Effector memory CD8-positive, alpha-beta T cell (primary cell): ENCODE measurements around the gene HPD.
"Not testable (repeated sequence)": the region's sequence is repeated elsewhere in the genome, so short reads cannot be mapped to it uniquely, and the experiment has no call there.

Experiments used
- ATAC-seq: fragments of 150-1000 bp; cut with Tn5 transposase; replicated peaks from 2 replicates; pipeline ENCODE4 v1.10.0; 2021; ENCODE audit warnings: mild to moderate bottlenecking, moderate library complexity
- DNase-seq, 3 experiments: peaks; one replicate each; pipeline ENCODE4 v3.0.0; 2021
- H3K27ac Mint-ChIP-seq, 2 donors: one replicate each; pipeline ENCODE4 v1.8.0; 2022; ENCODE audit warnings: mild to moderate bottlenecking in 2 of 2, mixed read lengths in 2 of 2, moderate library complexity in 2 of 2
- H3K27me3 Mint-ChIP-seq, 2 donors: one replicate each; pipeline ENCODE4 v1.8.0; 2022; ENCODE audit warnings: mixed read lengths in 2 of 2
- H3K36me3 Mint-ChIP-seq: one replicate; pipeline ENCODE4 v1.8.0; 2022; ENCODE audit warnings: mild to moderate bottlenecking, moderate library complexity, mixed read lengths; ENCODE audit not compliant: insufficient read depth
- H3K4me1 Mint-ChIP-seq, 2 donors: one replicate each; pipeline ENCODE4 v1.8.0; 2022; ENCODE audit warnings: low read depth in 2 of 2, mixed read lengths in 2 of 2
- H3K4me3 Mint-ChIP-seq, 2 donors: one replicate each; pipeline ENCODE4 v1.8.0; 2022; ENCODE audit warnings: mild to moderate bottlenecking in 2 of 2, mixed read lengths in 2 of 2, moderate library complexity in 2 of 2
- H3K9me3 Mint-ChIP-seq, 2 donors: one replicate each; pipeline ENCODE4 v1.8.0; 2022; ENCODE audit warnings: mixed read lengths in 2 of 2

The HPD gene

GRCh38 chr12:121857322-121858246, 1.1 kb downstream of the HPD start:
- peaks cover 0 to 2% of the 10 kb centered on the region in 2 donors for H3K4me1 Mint-ChIP-seq
- H3K36me3 Mint-ChIP-seq, result peaks cover 4% of the 10 kb centered on the region
- no peaks in the 10 kb centered on the region for H3K9me3 Mint-ChIP-seq
- DNase-seq (no peak), ATAC-seq (no peak)
- H3K27me3 Mint-ChIP-seq, result peaks cover 0 to 10% of the 10 kb centered on the region in 2 donors
- no peak overlapping the region for H3K4me3 Mint-ChIP-seq
- no peak overlapping the region for H3K27ac Mint-ChIP-seq

GRCh38 chr12:121852392-121852791, 6.3 kb downstream of the HPD start:
- H3K4me3 Mint-ChIP-seq, DNase-seq, H3K4me1 Mint-ChIP-seq, H3K9me3 Mint-ChIP-seq, H3K36me3 Mint-ChIP-seq, H3K27ac Mint-ChIP-seq, ATAC-seq, H3K27me3 Mint-ChIP-seq: not testable (repeated sequence)

GRCh38 chr12:121849665-121850064, 9.0 kb downstream of the HPD start:
- Mint-ChIP-seq H3K4me3 (no peak overlapping the region), H3K4me1 (no peaks in the 10 kb centered on the region), H3K27me3 (no peaks in the 10 kb centered on the region), H3K27ac (no peak overlapping the region), H3K9me3 (no peaks in the 10 kb centered on the region), H3K36me3 (no peaks in the 10 kb centered on the region)
- DNase-seq (no peak), ATAC-seq (no peak)

GRCh38 chr12:121849211-121849610, 9.4 kb downstream of the HPD start:
- H3K27ac Mint-ChIP-seq, result no peak overlapping the region
- no peak overlapping the region for H3K4me3 Mint-ChIP-seq
- no peak for ATAC-seq
- no peaks in the 10 kb centered on the region for H3K9me3 Mint-ChIP-seq
- no peaks in the 10 kb centered on the region for H3K36me3 Mint-ChIP-seq
- no peak for DNase-seq
- no peaks in the 10 kb centered on the region for H3K4me1 Mint-ChIP-seq
- H3K27me3 Mint-ChIP-seq, result no peaks in the 10 kb centered on the region

DNA sequence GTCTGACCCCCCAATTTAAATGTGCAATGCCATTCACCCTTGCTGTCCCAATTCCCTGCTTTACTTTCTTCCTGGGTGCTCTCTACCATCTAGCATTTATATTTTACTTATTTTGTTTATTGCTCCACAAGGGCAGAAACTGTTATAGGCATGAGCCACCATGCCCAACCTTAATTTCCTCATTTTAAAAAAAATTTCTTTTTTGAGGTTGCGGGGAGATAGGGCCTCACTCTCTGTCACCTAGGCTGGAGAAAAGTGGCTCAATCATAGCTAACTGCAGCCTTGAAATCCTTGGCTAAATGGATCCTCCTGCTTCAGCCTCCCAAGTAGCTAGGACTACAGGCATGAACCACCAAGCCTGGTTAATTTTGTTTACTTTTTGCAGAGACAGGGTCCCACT, 13.0 kb downstream of the HPD start:
- Mint-ChIP-seq H3K27me3 (no peaks in the 10 kb centered on the region), H3K4me3 (no peak overlapping the region), H3K36me3 (no peaks in the 10 kb centered on the region), H3K27ac (no peak overlapping the region), H3K4me1 (no peaks in the 10 kb centered on the region), H3K9me3 (no peaks in the 10 kb centered on the region)
- DNase-seq, result no peak
- no peak for ATAC-seq

- Mint-ChIP-seq H3K27ac (no peak overlapping the region), H3K4me3 (no peak overlapping the region), H3K4me1 (peaks cover 13 to 16% of the 10 kb centered on the region in 2 donors), H3K9me3 (no peaks in the 10 kb centered on the region), H3K36me3 (peaks cover 4% of the 10 kb centered on the region), H3K27me3 (no peaks in the 10 kb centered on the region)
- ATAC-seq (no peak), DNase-seq (no peak)
Observed at GRCh38 chr12:121843236-121843982, 15.2 kb downstream of the HPD start.

GRCh38 chr12:121839993-121840761, 18.5 kb downstream of the HPD start:
- ATAC-seq (no peak), DNase-seq (no peak)
- Mint-ChIP-seq H3K9me3 (no peaks in the 10 kb centered on the region), H3K4me3 (peak overlapping the region; percentile 95 to 98), H3K27me3 (no peaks in the 10 kb centered on the region), H3K36me3 (peaks cover 4% of the 10 kb centered on the region), H3K4me1 (peaks cover 13 to 16% of the 10 kb centered on the region in 2 donors), H3K27ac (peak overlapping the region; percentile 84 to 90)

- ATAC-seq (peak; percentile 95), DNase-seq (peak; percentile 99 to 100 (median 100))
- no peaks in the 10 kb centered on the region for H3K27me3 Mint-ChIP-seq
- no peaks in the 10 kb centered on the region for H3K9me3 Mint-ChIP-seq
- peak overlapping the region; percentile 95 to 98 for H3K4me3 Mint-ChIP-seq
- H3K36me3 Mint-ChIP-seq, result peaks cover 4% of the 10 kb centered on the region
- peak overlapping the region; percentile 84 to 90 for H3K27ac Mint-ChIP-seq
- peaks cover 13 to 16% of the 10 kb centered on the region in 2 donors for H3K4me1 Mint-ChIP-seq
Observed at GRCh38 chr12:121839106-121839992, 19.3 kb downstream of the HPD start.

- Mint-ChIP-seq H3K4me1 (peaks cover 13 to 16% of the 10 kb centered on the region in 2 donors), H3K4me3 (peak overlapping the region in 1 of 2 donors; percentile 8), H3K36me3 (peaks cover 4% of the 10 kb centered on the region), H3K27me3 (no peaks in the 10 kb centered on the region), H3K9me3 (no peaks in the 10 kb centered on the region), H3K27ac (no peak overlapping the region)
- DNase-seq, result no peak
- no peak for ATAC-seq
Observed at GRCh38 chr12:121838126-121838525, 20.5 kb downstream of the HPD start.

GRCh38 chr12:121837680-121838079, 21.0 kb downstream of the HPD start:
- peaks cover 6% of the 10 kb centered on the region for H3K36me3 Mint-ChIP-seq
- H3K4me1 Mint-ChIP-seq, result peaks cover 13 to 16% of the 10 kb centered on the region in 2 donors
- DNase-seq (no peak), ATAC-seq (no peak)
- H3K27me3 Mint-ChIP-seq, result no peaks in the 10 kb centered on the region
- no peaks in the 10 kb centered on the region for H3K9me3 Mint-ChIP-seq
- H3K27ac Mint-ChIP-seq, result no peak overlapping the region
- H3K4me3 Mint-ChIP-seq, result no peak overlapping the region

GRCh38 chr12:121831571-121832245, 27.0 kb downstream of the HPD start:
- Mint-ChIP-seq H3K27ac (peak overlapping the region in 1 of 2 donors; percentile 65), H3K27me3 (no peaks in the 10 kb centered on the region), H3K4me1 (peaks cover 7 to 12% of the 10 kb centered on the region in 2 donors), H3K36me3 (peaks cover 51% of the 10 kb centered on the region), H3K4me3 (no peak overlapping the region), H3K9me3 (no peaks in the 10 kb centered on the region)
- DNase-seq (no peak), ATAC-seq (no peak)

- Mint-ChIP-seq H3K9me3 (no peaks in the 10 kb centered on the region), H3K4me3 (no peak overlapping the region), H3K27ac (no peak overlapping the region), H3K4me1 (peaks cover 11 to 20% of the 10 kb centered on the region in 2 donors), H3K36me3 (peaks cover 59% of the 10 kb centered on the region), H3K27me3 (no peaks in the 10 kb centered on the region)
- DNase-seq, result no peak
- ATAC-seq, result no peak
Observed at GRCh38 chr12:121830588-121831265, 27.9 kb downstream of the HPD start.
